WI38 (cell line): ENCODE data around the gene LGR5.
A peak's percentile ranks its signal among the peaks of the same experiment; 100 is the strongest.
"Not testable (repeated sequence)": the region's sequence is repeated elsewhere in the genome, so short reads cannot be mapped to it uniquely, and the experiment has no call there.

ENCODE experiments used
- H3K4me3 ChIP-seq: 2 replicates; pipeline ENCODE4 v1.5.1; 2011; ENCODE audit warnings: low read depth, mild to moderate bottlenecking, control low read depth, low read length
- TF ChIP-seq, protein P1 (sequence below): IDR thresholded peaks from 2 replicates; pipeline ENCODE4 v1.5.1; 2012; ENCODE audit warnings: low read depth, mild to moderate bottlenecking, control low read depth, low read length

Gene LGR5

DNA sequence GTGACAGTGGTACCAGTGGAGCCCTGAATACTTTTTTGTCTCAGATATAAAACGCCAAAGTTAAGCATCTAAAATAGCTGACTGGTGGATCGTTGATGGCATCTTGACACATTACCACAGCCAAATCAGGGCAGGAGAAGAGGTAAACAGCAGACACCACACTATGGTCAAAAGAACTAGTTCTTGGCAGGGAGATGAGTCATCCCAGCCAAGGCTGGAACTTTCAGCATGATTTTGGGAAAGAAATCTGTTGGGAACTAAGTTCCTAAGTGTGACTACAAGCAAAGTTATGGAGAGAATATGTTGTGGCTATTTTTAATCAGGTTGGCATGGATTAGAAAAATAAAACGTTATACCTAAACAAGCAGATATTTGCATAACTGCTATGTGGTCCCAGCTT lies 36.9 kb downstream of the LGR5 start:
- TF ChIP-seq, protein P1, sequence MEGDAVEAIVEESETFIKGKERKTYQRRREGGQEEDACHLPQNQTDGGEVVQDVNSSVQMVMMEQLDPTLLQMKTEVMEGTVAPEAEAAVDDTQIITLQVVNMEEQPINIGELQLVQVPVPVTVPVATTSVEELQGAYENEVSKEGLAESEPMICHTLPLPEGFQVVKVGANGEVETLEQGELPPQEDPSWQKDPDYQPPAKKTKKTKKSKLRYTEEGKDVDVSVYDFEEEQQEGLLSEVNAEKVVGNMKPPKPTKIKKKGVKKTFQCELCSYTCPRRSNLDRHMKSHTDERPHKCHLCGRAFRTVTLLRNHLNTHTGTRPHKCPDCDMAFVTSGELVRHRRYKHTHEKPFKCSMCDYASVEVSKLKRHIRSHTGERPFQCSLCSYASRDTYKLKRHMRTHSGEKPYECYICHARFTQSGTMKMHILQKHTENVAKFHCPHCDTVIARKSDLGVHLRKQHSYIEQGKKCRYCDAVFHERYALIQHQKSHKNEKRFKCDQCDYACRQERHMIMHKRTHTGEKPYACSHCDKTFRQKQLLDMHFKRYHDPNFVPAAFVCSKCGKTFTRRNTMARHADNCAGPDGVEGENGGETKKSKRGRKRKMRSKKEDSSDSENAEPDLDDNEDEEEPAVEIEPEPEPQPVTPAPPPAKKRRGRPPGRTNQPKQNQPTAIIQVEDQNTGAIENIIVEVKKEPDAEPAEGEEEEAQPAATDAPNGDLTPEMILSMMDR, result no peak
- H3K4me3 ChIP-seq, result no peak overlapping the region

DNA sequence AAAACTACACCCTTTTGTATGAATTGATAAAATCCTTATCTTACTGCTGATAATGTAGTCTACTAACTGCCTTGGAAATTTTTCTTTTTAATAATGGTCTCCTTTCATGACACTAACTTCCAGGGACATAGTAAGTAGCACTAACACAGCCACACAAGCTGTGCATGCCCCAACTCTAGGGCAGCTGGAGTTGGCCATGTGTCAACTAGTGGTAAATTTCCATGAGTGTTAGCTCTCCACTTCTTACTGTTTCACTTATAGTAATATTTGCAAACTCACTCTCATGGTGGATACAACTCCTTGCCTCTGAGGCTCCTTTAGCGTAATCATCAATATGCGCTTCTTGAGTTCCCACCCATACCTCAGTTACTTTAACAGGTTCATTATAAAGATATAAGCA lies 38.0 kb downstream of the LGR5 start:
- no peak overlapping the region for H3K4me3 ChIP-seq
- TF ChIP-seq, protein P1, result no peak

DNA sequence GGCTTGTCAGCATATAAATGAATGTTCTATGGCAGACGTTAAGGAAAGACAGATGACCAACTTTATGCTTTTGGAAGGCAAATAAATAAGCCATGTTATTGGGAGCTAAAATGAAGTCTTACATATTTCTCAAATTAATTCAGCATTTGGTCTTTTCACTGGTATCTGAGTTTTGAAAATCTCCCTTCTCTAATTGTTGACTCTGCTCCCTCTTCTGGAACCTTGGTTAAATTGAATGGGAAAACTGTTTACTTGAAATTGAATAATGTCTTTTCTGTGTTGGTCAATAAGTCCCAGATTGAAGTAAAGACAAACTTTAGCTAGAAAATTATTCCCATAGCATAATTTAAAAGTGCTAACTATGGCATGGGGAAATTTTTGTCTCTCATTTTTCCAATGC lies 38.7 kb downstream of the LGR5 start:
- TF ChIP-seq, protein P1, result no peak
- H3K4me3 ChIP-seq, result no peak overlapping the region

DNA sequence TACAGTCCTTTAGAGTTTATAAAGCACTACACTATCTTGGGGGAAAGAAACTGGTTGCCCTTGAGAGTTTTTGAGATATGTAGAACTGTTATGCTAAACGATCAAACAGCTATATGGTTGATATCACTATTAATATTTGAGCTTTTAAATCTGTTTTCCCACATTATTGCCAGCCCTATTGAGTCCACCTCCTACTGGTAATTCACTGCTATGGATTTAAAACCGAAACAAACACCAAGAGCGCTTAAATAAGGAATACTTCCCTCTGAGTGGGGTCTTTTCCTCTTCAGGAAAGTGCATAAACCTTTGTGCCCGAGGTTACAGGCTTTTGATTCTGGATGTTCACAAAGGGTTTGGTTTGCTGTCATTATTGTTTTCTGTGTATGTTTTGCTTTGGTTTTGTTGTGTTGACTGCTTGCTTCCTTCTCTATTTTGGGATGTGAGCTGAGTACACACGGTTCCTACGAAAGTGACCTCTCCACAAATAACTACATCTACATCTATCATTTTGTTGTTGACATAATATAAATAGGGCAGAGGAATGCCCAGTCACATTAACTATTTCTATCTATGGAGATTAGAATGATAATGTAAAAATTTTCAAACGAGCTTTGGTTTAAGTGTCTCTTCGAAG lies 44.8 kb downstream of the LGR5 start:
- H3K4me3 ChIP-seq, result peak overlapping the region; percentile 52
- TF ChIP-seq, protein P1, result no peak

DNA sequence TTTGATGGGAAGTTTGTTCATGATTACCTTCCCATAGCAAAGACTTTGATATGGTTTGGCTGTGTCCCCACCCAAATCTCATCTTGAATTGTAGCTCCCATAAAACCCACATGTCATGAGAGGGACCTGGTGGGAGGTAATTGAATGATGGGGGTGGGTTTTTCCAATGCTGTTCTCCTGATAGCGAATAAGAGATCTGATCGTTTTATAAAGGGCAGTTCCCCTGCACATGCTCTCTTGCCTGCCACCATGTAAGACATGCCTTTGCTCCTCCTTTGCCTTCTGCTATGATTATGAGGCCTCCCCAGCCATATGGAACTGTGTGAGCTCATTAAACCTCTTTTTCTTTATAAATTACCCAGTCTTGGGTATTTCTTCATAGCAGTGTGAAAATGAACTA lies 51.2 kb downstream of the LGR5 start:
- H3K4me3 ChIP-seq, result not testable (repeated sequence)

DNA sequence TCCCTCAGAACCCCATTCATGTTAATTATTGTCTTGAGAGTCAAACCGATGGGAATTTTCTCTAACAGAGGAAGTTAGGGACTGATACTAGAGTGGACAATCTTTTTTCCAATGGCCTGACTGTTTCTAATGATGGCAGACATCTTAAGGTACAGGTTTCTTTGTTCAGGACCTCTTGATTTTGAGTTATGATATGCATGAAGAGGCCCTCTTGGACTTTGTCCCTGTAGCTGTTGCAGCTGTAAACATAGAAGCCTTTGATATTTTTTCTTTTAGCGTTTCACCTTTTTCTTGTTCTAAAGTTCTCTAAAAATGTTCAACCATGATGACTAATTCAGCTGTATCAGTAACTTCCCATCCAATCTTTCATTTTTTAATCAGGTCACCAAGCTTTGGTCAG lies 53.0 kb downstream of the LGR5 start:
- no peak overlapping the region for H3K4me3 ChIP-seq
- TF ChIP-seq, protein P1, result no peak

DNA sequence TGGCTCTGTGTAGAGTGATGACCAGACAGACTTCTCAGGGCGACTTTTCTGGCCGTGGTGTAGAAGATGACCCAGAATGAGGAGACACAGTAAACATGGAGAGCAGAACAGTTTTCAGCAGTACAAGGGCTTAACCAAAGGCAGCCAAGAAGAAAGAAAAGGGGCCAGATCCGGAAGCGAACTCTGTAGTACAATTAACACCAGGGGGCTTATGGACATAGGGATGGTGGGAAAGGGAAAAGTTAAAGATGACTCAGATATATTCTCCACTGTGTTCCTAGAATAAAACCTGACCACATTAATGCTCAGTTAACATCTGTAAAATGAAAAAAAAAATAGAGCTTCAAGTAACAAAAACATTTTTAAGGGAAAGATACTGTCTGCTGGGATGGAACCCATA lies 60.2 kb downstream of the LGR5 start:
- TF ChIP-seq, protein P1, result no peak
- H3K4me3 ChIP-seq, result no peak overlapping the region
